Activated T-cell treated with anti-CD3 and anti-CD28 coated beads, Interleukin-2, amount 50 U/mL, for 72 hours (primary cell): Measurements from ENCODE around the gene NELFB. TPM values are rescaled to one million over a fixed set of nuclear protein-coding genes. Genes with fewer than 3 reads are reported as not detected.
"Not testable (repeated sequence)": the region's sequence is repeated elsewhere in the genome, so short reads cannot be mapped to it uniquely, and the experiment has no call there.

Experiments used
- ATAC-seq, 2 donors: fragments of 150-1000 bp; cut with Tn5 transposase; replicated peaks in 1 of 2; 2 replicates each; pipeline ENCODE4 v1.10.0; 2021; ENCODE audit warnings: moderate library complexity in 2 of 2, mild to moderate bottlenecking in 1 of 2
- DNase-seq, 2 donors: peaks; one replicate each; pipeline ENCODE4 v3.0.0; 2021 to 2022; ENCODE audit warnings: mixed read lengths in 1 of 2
- H3K27ac Mint-ChIP-seq: one replicate; pipeline ENCODE4 v1.8.0; 2022; ENCODE audit warnings: mild to moderate bottlenecking, moderate library complexity, mixed read lengths
- H3K27me3 Mint-ChIP-seq: one replicate; pipeline ENCODE4 v1.8.0; 2022; ENCODE audit warnings: low read depth, mixed read lengths
- H3K36me3 Mint-ChIP-seq, 2 donors: one replicate each; pipeline ENCODE4 v1.8.0; 2022; ENCODE audit warnings: mixed read lengths in 2 of 2, mild to moderate bottlenecking in 1 of 2; ENCODE audit not compliant: insufficient read depth in 2 of 2
- H3K4me1 Mint-ChIP-seq: one replicate; pipeline ENCODE4 v1.8.0; 2022; ENCODE audit warnings: low read depth, mixed read lengths
- H3K4me3 Mint-ChIP-seq, 2 donors: one replicate each; pipeline ENCODE4 v1.8.0; 2022; ENCODE audit warnings: mild to moderate bottlenecking in 2 of 2, mixed read lengths in 2 of 2, moderate library complexity in 2 of 2
- H3K9me3 Mint-ChIP-seq, 2 donors: one replicate each; pipeline ENCODE4 v1.8.0; 2022; ENCODE audit warnings: mixed read lengths in 2 of 2
- total RNA-seq, 2 donors: library from RNA; stranded (reverse); gene quantifications; one replicate each; pipeline ENCODE4 v1.2.3, GENCODE V29; 2022

Gene NELFB
- total RNA-seq, 2 donors from 2014 or later: 53.1 to 56.6 TPM

DNA sequence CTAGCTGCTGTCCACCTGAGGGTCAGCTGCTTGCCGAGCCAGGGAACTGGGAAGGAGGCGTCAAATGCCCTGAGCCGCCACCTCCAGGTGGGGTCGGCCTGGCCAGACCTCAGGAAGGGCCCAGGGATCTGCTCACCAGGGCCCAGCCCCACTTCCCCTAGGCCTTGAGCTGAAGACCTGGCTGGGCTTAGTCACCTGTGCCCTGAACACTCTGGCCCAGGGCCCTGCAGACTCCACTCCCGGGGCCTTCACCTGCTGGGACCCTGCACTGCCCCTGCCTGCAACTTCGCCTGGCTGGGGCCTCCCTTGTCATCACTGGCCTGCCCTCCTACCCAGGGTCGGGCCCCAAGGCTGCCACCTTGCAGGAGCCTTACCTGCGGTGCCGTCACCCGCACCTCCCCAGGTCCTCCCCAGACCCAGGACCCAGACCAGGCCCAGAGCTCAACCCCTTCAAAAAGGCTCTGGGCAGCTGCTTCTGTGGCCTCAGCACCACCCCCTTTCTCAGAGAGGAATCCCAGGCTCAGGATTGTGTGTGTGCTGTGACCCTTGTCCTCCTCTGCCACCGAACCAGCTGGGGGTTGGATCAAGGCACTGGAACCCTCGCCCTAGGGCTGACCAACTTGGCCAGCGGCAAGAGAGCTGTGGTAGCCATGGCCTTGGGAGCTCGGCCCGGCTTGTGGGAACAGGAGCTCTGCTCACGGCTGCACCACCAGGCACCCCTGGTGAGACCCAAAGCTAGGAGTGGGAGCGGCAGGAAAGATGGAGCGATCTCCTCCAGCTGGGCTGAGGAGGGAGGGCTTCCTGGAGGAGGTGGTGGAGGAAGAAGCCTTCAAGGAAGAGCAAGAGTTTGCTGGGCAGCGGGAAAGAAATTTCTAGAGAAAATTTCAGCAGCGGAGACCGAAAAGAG lies 1.2 kb upstream of the NELFB start:
- Mint-ChIP-seq H3K36me3 (peaks cover 0 to 3% of the 10 kb centered on the region in 2 donors), H3K27me3 (no peaks in the 10 kb centered on the region), H3K4me3 (peak overlapping the region; percentile 89 to 93), H3K9me3 (no peaks in the 10 kb centered on the region), H3K4me1 (peaks cover 14% of the 10 kb centered on the region), H3K27ac (no peak overlapping the region)
- DNase-seq: no peak
- no peak for ATAC-seq

- ATAC-seq (peak in 1 of 2 donors; percentile 53), DNase-seq (no peak)
- H3K9me3 Mint-ChIP-seq: no peaks in the 10 kb centered on the region
- peak overlapping the region; percentile 83 to 87 for H3K4me3 Mint-ChIP-seq
- H3K4me1 Mint-ChIP-seq: peaks cover 14% of the 10 kb centered on the region
- peaks cover 0 to 3% of the 10 kb centered on the region in 2 donors for H3K36me3 Mint-ChIP-seq
- no peaks in the 10 kb centered on the region for H3K27me3 Mint-ChIP-seq
- H3K27ac Mint-ChIP-seq: peak overlapping the region; percentile 42
Observed at GRCh38 chr9:137255448-137256114, 454 bp downstream of the NELFB start.

- Mint-ChIP-seq H3K27ac (no peak overlapping the region), H3K9me3 (no peaks in the 10 kb centered on the region), H3K36me3 (peaks cover 0 to 3% of the 10 kb centered on the region in 2 donors), H3K27me3 (no peaks in the 10 kb centered on the region), H3K4me1 (peaks cover 14% of the 10 kb centered on the region), H3K4me3 (peak overlapping the region; percentile 83 to 87)
- no peak for DNase-seq
- ATAC-seq: no peak
Observed at GRCh38 chr9:137256362-137256761, 1.2 kb downstream of the NELFB start.

- Mint-ChIP-seq H3K27me3 (no peaks in the 10 kb centered on the region), H3K4me1 (peaks cover 14% of the 10 kb centered on the region), H3K36me3 (peaks cover 0 to 7% of the 10 kb centered on the region in 2 donors), H3K27ac (no peak overlapping the region), H3K9me3 (no peaks in the 10 kb centered on the region), H3K4me3 (peak overlapping the region; percentile 83 to 87)
- no peak for ATAC-seq
- no peak for DNase-seq
Observed at GRCh38 chr9:137256856-137257255, 1.7 kb downstream of the NELFB start.

- not testable (repeated sequence) for ATAC-seq, H3K4me1 Mint-ChIP-seq, H3K36me3 Mint-ChIP-seq, DNase-seq, H3K4me3 Mint-ChIP-seq, H3K27ac Mint-ChIP-seq, H3K27me3 Mint-ChIP-seq, H3K9me3 Mint-ChIP-seq
Observed at GRCh38 chr9:137262173-137262908, 7.2 kb downstream of the NELFB start.

GRCh38 chr9:137262909-137263285 lies 7.8 kb downstream of the NELFB start:
- no peaks in the 10 kb centered on the region for H3K9me3 Mint-ChIP-seq
- peaks cover 0 to 5% of the 10 kb centered on the region in 2 donors for H3K36me3 Mint-ChIP-seq
- H3K4me3 Mint-ChIP-seq: no peak overlapping the region
- ATAC-seq (no peak), DNase-seq (no peak)
- no peaks in the 10 kb centered on the region for H3K27me3 Mint-ChIP-seq
- no peaks in the 10 kb centered on the region for H3K4me1 Mint-ChIP-seq
- no peak overlapping the region for H3K27ac Mint-ChIP-seq

DNA sequence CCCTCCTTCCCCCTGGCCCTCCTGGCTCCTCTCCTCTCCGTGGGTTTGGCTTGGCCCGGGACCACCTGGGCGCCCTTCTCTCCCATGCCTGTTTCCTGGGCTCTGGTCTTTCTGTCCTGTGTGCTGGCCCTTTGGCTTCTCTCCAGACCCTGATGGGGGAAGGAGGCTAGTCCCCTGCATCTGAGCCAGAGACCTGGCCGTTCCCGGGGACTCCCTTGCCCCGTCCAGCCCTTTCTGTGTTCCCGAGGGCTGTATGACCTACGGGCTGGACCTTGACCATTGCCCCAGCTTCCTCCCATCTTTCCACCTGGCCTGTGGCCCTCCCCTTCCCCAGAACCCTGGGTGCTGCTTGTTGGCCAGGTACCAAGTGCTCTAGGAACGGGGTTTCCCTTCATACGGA lies 8.4 kb downstream of the NELFB start:
- DNase-seq: no peak
- Mint-ChIP-seq H3K27me3 (no peaks in the 10 kb centered on the region), H3K9me3 (no peaks in the 10 kb centered on the region), H3K27ac (no peak overlapping the region), H3K36me3 (peaks cover 0 to 5% of the 10 kb centered on the region in 2 donors), H3K4me1 (no peaks in the 10 kb centered on the region), H3K4me3 (no peak overlapping the region)
- ATAC-seq: no peak

DNA sequence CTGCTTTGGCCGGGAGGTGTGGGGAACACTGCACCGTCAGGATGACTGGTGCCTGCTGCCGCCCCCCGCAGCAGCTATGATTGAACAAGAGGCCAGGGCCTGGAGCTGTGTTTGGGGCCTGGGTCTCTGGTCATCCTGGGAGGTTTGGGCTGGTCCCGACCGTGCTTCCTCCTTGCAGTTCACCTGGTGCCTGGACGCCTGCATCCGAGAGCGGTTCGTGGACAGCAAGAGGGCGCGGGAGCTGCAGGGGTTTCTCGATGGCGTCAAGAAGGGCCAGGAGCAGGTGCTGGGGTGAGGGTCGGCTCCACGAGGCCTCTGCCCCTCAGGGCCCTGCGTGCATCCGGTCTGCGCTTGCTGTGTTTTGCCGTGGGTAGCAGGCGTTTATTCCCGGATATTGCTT lies 8.9 kb downstream of the NELFB start:
- H3K4me3 Mint-ChIP-seq: no peak overlapping the region
- no peak for DNase-seq
- peaks cover 2 to 5% of the 10 kb centered on the region in 2 donors for H3K36me3 Mint-ChIP-seq
- H3K9me3 Mint-ChIP-seq: no peaks in the 10 kb centered on the region
- ATAC-seq: no peak
- no peak overlapping the region for H3K27ac Mint-ChIP-seq
- no peaks in the 10 kb centered on the region for H3K27me3 Mint-ChIP-seq
- no peaks in the 10 kb centered on the region for H3K4me1 Mint-ChIP-seq

- no peak for DNase-seq
- Mint-ChIP-seq H3K4me3 (no peak overlapping the region), H3K36me3 (peaks cover 2 to 11% of the 10 kb centered on the region in 2 donors), H3K9me3 (no peaks in the 10 kb centered on the region), H3K27ac (no peak overlapping the region), H3K4me1 (peaks cover 11% of the 10 kb centered on the region), H3K27me3 (no peaks in the 10 kb centered on the region)
- no peak for ATAC-seq
Observed at GRCh38 chr9:137265496-137266161, 10.5 kb downstream of the NELFB start.

- peaks cover 13% of the 10 kb centered on the region for H3K4me1 Mint-ChIP-seq
- peaks cover 2 to 11% of the 10 kb centered on the region in 2 donors for H3K36me3 Mint-ChIP-seq
- H3K9me3 Mint-ChIP-seq: no peaks in the 10 kb centered on the region
- H3K27me3 Mint-ChIP-seq: no peaks in the 10 kb centered on the region
- ATAC-seq: no peak
- H3K27ac Mint-ChIP-seq: no peak overlapping the region
- DNase-seq: no peak
- no peak overlapping the region for H3K4me3 Mint-ChIP-seq
Observed at GRCh38 chr9:137266162-137266527, 11.0 kb downstream of the NELFB start.

DNA sequence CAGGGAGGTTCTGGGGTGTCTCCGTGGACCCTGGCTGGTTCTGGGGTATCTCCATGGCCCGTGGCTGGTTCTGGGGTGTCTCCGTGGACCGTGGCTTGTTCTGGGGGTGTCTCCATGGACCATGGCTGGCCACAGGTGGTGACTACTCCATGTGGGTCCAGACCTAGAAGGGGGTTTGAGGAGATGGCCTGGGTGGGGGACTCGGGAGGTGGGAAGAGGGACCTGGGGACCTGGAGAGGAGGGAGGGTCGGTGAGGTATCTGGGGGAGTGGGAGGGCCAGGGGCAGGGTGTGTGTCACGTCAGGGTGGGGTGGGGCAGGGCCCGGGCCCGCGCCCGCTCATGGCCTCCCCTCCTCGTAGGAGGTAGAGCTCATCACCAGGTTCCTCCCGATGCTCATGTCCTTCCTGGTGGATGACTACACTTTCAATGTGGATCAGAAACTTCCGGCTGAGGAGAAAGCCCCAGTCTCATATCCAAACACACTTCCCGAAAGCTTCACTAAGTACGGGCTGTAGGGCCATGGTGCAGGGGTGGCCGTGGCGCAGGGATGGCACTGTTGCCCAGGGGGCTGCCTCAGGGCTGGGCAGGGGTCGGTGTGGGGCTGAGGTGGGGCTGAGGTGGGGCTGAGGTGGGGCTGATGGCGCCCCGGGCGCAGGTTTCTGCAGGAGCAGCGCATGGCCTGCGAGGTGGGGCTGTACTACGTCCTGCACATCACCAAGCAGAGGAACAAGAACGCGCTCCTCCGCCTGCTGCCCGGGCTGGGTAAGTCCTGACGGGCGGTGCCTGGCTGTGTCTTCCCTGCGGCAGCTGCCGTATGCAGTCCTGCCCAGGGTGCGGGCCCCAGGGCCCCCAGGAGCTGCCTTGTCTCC lies 11.7 kb downstream of the NELFB start:
- DNase-seq: no peak
- no peak overlapping the region for H3K4me3 Mint-ChIP-seq
- H3K9me3 Mint-ChIP-seq: no peaks in the 10 kb centered on the region
- ATAC-seq: no peak
- H3K27ac Mint-ChIP-seq: no peak overlapping the region
- H3K4me1 Mint-ChIP-seq: peaks cover 19% of the 10 kb centered on the region
- H3K36me3 Mint-ChIP-seq: peaks cover 2 to 8% of the 10 kb centered on the region in 2 donors
- H3K27me3 Mint-ChIP-seq: no peaks in the 10 kb centered on the region

GRCh38 chr9:137267933-137268355 lies 12.8 kb downstream of the NELFB start:
- Mint-ChIP-seq H3K27ac (no peak overlapping the region), H3K27me3 (no peaks in the 10 kb centered on the region), H3K4me1 (peaks cover 19% of the 10 kb centered on the region), H3K4me3 (no peak overlapping the region), H3K36me3 (peaks cover 2 to 6% of the 10 kb centered on the region in 2 donors), H3K9me3 (no peaks in the 10 kb centered on the region)
- no peak for DNase-seq
- ATAC-seq: no peak
